Memory B cell (primary cell): ENCODE measurements around the gene PTPRO.

Source experiments
- ATAC-seq: fragments of 150-1000 bp; cut with Tn5 transposase; 2 replicates; pipeline ENCODE4 v1.10.0; 2021; ENCODE audit warnings: low read depth, mild to moderate bottlenecking, moderate library complexity
- DNase-seq, 2 donors: peaks; one replicate each; pipeline ENCODE4 v3.0.0; 2022; ENCODE audit warnings: low spot score in 2 of 2
- H3K27ac Mint-ChIP-seq: one replicate; pipeline ENCODE4 v1.8.0; 2022; ENCODE audit warnings: mild to moderate bottlenecking, moderate library complexity, mixed read lengths
- H3K27me3 Mint-ChIP-seq: one replicate; pipeline ENCODE4 v1.8.0; 2022; ENCODE audit warnings: mixed read lengths
- H3K36me3 Mint-ChIP-seq: one replicate; pipeline ENCODE4 v1.8.0; 2022; ENCODE audit warnings: mild to moderate bottlenecking, mixed read lengths
- H3K4me1 Mint-ChIP-seq: one replicate; pipeline ENCODE4 v1.8.0; 2022; ENCODE audit warnings: mixed read lengths
- H3K4me3 Mint-ChIP-seq: one replicate; pipeline ENCODE4 v1.8.0; 2022; ENCODE audit warnings: mild to moderate bottlenecking, moderate library complexity, mixed read lengths
- H3K9me3 Mint-ChIP-seq: one replicate; pipeline ENCODE4 v1.8.0; 2022; ENCODE audit warnings: mixed read lengths

The PTPRO gene

GRCh38 chr12:15547063-15547462 is 224.8 kb downstream of the PTPRO start:
- ATAC-seq (no peak), DNase-seq (no peak)
- no peaks in the 10 kb centered on the region for H3K27me3 Mint-ChIP-seq
- peak overlapping the region; percentile 78 for H3K4me3 Mint-ChIP-seq
- H3K36me3 Mint-ChIP-seq: peaks cover 16% of the 10 kb centered on the region
- H3K4me1 Mint-ChIP-seq: peaks cover 29% of the 10 kb centered on the region
- H3K27ac Mint-ChIP-seq: peak overlapping the region; percentile 98
- H3K9me3 Mint-ChIP-seq: no peaks in the 10 kb centered on the region

- no peaks in the 10 kb centered on the region for H3K9me3 Mint-ChIP-seq
- no peak for ATAC-seq
- DNase-seq: no peak
- peaks cover 29% of the 10 kb centered on the region for H3K4me1 Mint-ChIP-seq
- H3K4me3 Mint-ChIP-seq: peak overlapping the region; percentile 78
- H3K27me3 Mint-ChIP-seq: no peaks in the 10 kb centered on the region
- H3K27ac Mint-ChIP-seq: peak overlapping the region; percentile 98
- H3K36me3 Mint-ChIP-seq: peaks cover 18% of the 10 kb centered on the region
Measured at GRCh38 chr12:15547691-15548090, 225.4 kb downstream of the PTPRO start.

- Mint-ChIP-seq H3K36me3 (peaks cover 34% of the 10 kb centered on the region), H3K27me3 (no peaks in the 10 kb centered on the region), H3K4me3 (no peak overlapping the region), H3K27ac (no peak overlapping the region), H3K4me1 (peaks cover 22% of the 10 kb centered on the region), H3K9me3 (no peaks in the 10 kb centered on the region)
- DNase-seq (no peak), ATAC-seq (no peak)
Measured at GRCh38 chr12:15550793-15551192, 228.5 kb downstream of the PTPRO start.

GRCh38 chr12:15555446-15555845 is 233.1 kb downstream of the PTPRO start:
- Mint-ChIP-seq H3K4me3 (no peak overlapping the region), H3K36me3 (peaks cover 41% of the 10 kb centered on the region), H3K27ac (no peak overlapping the region), H3K9me3 (no peaks in the 10 kb centered on the region), H3K4me1 (peaks cover 8% of the 10 kb centered on the region), H3K27me3 (no peaks in the 10 kb centered on the region)
- DNase-seq (no peak), ATAC-seq (no peak)

GRCh38 chr12:15556411-15557102 is 234.2 kb downstream of the PTPRO start:
- peaks cover 8% of the 10 kb centered on the region for H3K4me1 Mint-ChIP-seq
- H3K9me3 Mint-ChIP-seq: no peaks in the 10 kb centered on the region
- no peak overlapping the region for H3K27ac Mint-ChIP-seq
- DNase-seq (no peak), ATAC-seq (no peak)
- H3K4me3 Mint-ChIP-seq: no peak overlapping the region
- peaks cover 40% of the 10 kb centered on the region for H3K36me3 Mint-ChIP-seq
- no peaks in the 10 kb centered on the region for H3K27me3 Mint-ChIP-seq

- no peaks in the 10 kb centered on the region for H3K27me3 Mint-ChIP-seq
- peaks cover 14% of the 10 kb centered on the region for H3K4me1 Mint-ChIP-seq
- no peak for ATAC-seq
- DNase-seq: no peak
- no peaks in the 10 kb centered on the region for H3K9me3 Mint-ChIP-seq
- no peak overlapping the region for H3K27ac Mint-ChIP-seq
- no peak overlapping the region for H3K4me3 Mint-ChIP-seq
- peaks cover 40% of the 10 kb centered on the region for H3K36me3 Mint-ChIP-seq
Measured at GRCh38 chr12:15558915-15559528, 236.7 kb downstream of the PTPRO start.

GRCh38 chr12:15561396-15561795 is 239.1 kb downstream of the PTPRO start:
- Mint-ChIP-seq H3K27me3 (no peaks in the 10 kb centered on the region), H3K4me1 (peaks cover 13% of the 10 kb centered on the region), H3K9me3 (no peaks in the 10 kb centered on the region), H3K4me3 (no peak overlapping the region), H3K36me3 (peaks cover 39% of the 10 kb centered on the region), H3K27ac (no peak overlapping the region)
- DNase-seq: no peak
- ATAC-seq: no peak

- ATAC-seq (no peak), DNase-seq (no peak)
- Mint-ChIP-seq H3K4me3 (no peak overlapping the region), H3K27me3 (no peaks in the 10 kb centered on the region), H3K27ac (peak overlapping the region; percentile 29), H3K9me3 (no peaks in the 10 kb centered on the region), H3K36me3 (peaks cover 42% of the 10 kb centered on the region), H3K4me1 (peaks cover 15% of the 10 kb centered on the region)
Measured at GRCh38 chr12:15562263-15562662, 240.0 kb downstream of the PTPRO start.

GRCh38 chr12:15563663-15564062 is 241.4 kb downstream of the PTPRO start:
- H3K9me3 Mint-ChIP-seq: no peaks in the 10 kb centered on the region
- peak; percentile 42 for ATAC-seq
- peaks cover 35% of the 10 kb centered on the region for H3K36me3 Mint-ChIP-seq
- DNase-seq: no peak
- H3K4me1 Mint-ChIP-seq: peaks cover 16% of the 10 kb centered on the region
- peak overlapping the region; percentile 59 for H3K4me3 Mint-ChIP-seq
- peak overlapping the region; percentile 89 for H3K27ac Mint-ChIP-seq
- H3K27me3 Mint-ChIP-seq: no peaks in the 10 kb centered on the region

- DNase-seq (no peak), ATAC-seq (no peak)
- Mint-ChIP-seq H3K4me1 (peaks cover 13% of the 10 kb centered on the region), H3K9me3 (no peaks in the 10 kb centered on the region), H3K36me3 (peaks cover 27% of the 10 kb centered on the region), H3K27me3 (no peaks in the 10 kb centered on the region), H3K27ac (no peak overlapping the region), H3K4me3 (no peak overlapping the region)
Measured at GRCh38 chr12:15574353-15574752, 252.0 kb downstream of the PTPRO start.

- H3K36me3 Mint-ChIP-seq: peaks cover 33% of the 10 kb centered on the region
- no peaks in the 10 kb centered on the region for H3K9me3 Mint-ChIP-seq
- no peak for DNase-seq
- peaks cover 8% of the 10 kb centered on the region for H3K4me1 Mint-ChIP-seq
- no peak overlapping the region for H3K4me3 Mint-ChIP-seq
- H3K27ac Mint-ChIP-seq: no peak overlapping the region
- no peak for ATAC-seq
- no peaks in the 10 kb centered on the region for H3K27me3 Mint-ChIP-seq
Measured at GRCh38 chr12:15575671-15576541, 253.6 kb downstream of the PTPRO start.

- Mint-ChIP-seq H3K27me3 (no peaks in the 10 kb centered on the region), H3K4me1 (peaks cover 2% of the 10 kb centered on the region), H3K27ac (no peak overlapping the region), H3K9me3 (no peaks in the 10 kb centered on the region), H3K36me3 (peaks cover 34% of the 10 kb centered on the region), H3K4me3 (no peak overlapping the region)
- ATAC-seq: no peak
- no peak for DNase-seq
Measured at GRCh38 chr12:15580431-15580830, 258.1 kb downstream of the PTPRO start.

GRCh38 chr12:15581006-15581405 is 258.7 kb downstream of the PTPRO start:
- ATAC-seq: no peak
- Mint-ChIP-seq H3K4me3 (no peak overlapping the region), H3K27ac (no peak overlapping the region), H3K36me3 (peaks cover 32% of the 10 kb centered on the region), H3K27me3 (no peaks in the 10 kb centered on the region), H3K4me1 (peaks cover 2% of the 10 kb centered on the region), H3K9me3 (no peaks in the 10 kb centered on the region)
- DNase-seq: no peak

GRCh38 chr12:15583804-15584203 is 261.5 kb downstream of the PTPRO start:
- ATAC-seq (no peak), DNase-seq (no peak)
- Mint-ChIP-seq H3K27ac (peak overlapping the region; percentile 47), H3K36me3 (peaks cover 31% of the 10 kb centered on the region), H3K4me3 (no peak overlapping the region), H3K4me1 (no peaks in the 10 kb centered on the region), H3K27me3 (no peaks in the 10 kb centered on the region), H3K9me3 (no peaks in the 10 kb centered on the region)
